HG03565 (cell line): ENCODE measurements around the gene METAP1D.
"Not testable (repeated sequence)": the region's sequence is repeated elsewhere in the genome, so short reads cannot be mapped to it uniquely, and the experiment has no call there.

Experiments
- ATAC-seq: cut with Tn5 transposase; IDR thresholded peaks from one replicate; pipeline ENCODE4 v1.9.1; 2021; ENCODE audit warnings: mild to moderate bottlenecking, moderate library complexity; ENCODE audit not compliant: unreplicated experiment

The METAP1D gene

DNA sequence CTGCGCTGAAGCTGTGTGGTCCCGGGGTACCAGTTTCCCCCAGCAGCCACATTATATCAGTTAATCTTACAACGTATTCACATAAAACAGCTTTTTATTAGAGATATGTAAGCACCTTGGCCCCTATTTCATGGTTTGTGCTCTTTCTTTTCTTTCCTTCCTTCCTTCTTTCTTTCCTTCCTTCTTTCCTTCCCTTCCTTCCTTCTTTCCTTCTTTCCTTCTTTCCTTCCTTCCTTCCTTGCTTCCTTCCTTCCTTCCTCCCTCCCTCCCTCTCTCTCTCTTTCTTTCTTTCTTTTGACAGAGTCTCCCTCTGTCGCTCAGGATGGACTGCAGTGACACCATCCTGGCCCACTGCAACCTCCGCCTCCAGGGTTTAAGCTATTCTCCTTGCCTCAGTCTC is 3.7 kb upstream of the METAP1D start:
- no peak for ATAC-seq

DNA sequence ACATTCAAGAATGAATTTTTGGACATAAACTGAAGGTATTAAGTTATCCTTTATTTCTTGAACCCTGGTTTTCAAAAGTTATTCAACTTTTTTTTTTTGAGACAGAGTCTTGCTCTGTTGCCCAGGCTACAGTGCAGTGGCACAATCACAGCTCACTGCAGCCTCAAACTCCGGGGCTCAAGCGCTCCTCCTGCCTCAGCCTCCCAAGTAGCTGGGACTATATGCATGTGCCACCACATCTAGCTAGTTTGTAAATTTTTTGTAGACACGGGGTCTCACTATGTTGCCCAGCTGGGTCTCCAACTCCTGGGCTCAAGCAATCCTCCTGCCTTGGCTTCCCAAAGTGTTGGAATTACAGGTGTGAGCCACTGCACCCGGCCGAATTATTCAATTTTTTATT is 2.7 kb upstream of the METAP1D start:
- ATAC-seq, result not testable (repeated sequence)

- ATAC-seq, result no peak
These were observed 592 bp upstream of the METAP1D start for GRCh38 chr2:171999161-171999560.

DNA sequence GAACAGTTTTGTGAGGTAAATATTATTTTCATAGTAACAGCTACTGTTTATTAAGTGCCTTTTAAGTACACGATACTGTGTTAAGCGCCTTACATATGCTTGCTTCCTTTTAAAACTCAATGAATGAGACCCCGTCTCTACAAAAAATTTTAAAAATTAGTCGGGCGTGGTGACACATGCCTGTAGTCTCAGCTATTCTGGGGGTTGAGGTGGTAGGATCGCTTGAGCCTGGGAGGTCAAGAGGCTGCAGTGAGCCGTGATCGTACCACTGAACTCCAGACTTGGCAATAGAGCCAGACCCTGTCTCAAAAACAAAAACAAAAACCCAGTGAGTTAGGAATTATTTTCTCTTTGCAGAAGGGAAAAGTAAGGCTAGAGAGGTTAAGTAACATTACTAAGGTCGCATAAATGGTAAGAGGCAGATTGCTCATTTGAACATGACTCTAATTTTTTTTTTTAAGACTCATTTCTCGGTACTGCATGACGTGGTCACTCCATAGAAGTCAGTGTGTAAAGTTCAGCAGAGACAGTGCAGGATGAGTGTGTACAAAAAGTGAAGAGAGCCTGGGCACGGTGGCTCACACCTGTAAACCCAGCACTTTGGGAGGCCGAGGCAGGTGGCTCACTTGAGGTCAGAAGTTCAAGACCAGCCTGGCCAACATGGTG is 1.1 kb downstream of the METAP1D start:
- ATAC-seq, result no peak

GRCh38 chr2:172007372-172007771 is 7.6 kb downstream of the METAP1D start:
- ATAC-seq, result no peak

DNA sequence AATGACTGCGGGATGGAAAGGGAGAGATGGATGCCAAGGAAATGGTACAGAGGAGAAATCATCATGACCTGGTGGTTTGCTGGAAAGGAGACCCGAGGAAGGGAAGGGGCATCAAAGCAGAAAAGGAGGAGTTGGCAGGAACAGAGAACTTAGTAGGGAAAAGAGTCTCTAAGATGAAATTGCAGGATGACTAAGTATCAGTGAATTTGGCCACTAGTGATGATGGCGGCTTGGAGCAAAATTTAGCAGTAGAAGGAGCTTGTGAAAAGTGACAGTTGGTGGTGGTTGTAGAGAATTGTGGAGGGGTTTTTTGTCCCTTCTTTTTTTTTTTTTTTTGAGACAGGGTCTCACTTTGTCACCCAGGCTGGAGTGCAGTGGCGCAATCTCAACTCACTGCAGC is 10.1 kb downstream of the METAP1D start:
- ATAC-seq, result no peak

GRCh38 chr2:172011812-172012575 is 12.2 kb downstream of the METAP1D start:
- no peak for ATAC-seq

- no peak for ATAC-seq
These were observed 13.1 kb downstream of the METAP1D start for GRCh38 chr2:172012677-172013391.

DNA sequence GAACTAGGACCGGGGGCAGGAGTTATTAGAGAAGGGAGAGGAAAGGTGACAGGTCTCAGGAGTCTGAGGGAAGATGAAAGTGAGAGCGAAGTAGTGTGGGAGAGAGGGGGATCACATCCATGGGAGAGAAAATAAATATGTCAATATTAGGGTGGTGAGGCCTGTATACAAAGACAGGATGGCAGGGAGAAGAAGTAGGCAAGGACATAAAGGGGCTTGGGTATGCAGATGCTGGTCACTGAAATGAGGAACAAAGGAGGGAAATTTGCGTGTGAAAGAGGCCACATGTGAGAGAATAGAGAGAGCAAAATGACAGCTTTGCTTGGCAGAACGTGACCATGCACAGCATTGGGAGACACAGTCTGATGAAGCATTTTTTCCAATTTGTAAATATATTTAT is 13.6 kb downstream of the METAP1D start:
- peak; percentile 70 for ATAC-seq

- no peak for ATAC-seq
These were observed 21.6 kb downstream of the METAP1D start for GRCh38 chr2:172021074-172021931.

DNA sequence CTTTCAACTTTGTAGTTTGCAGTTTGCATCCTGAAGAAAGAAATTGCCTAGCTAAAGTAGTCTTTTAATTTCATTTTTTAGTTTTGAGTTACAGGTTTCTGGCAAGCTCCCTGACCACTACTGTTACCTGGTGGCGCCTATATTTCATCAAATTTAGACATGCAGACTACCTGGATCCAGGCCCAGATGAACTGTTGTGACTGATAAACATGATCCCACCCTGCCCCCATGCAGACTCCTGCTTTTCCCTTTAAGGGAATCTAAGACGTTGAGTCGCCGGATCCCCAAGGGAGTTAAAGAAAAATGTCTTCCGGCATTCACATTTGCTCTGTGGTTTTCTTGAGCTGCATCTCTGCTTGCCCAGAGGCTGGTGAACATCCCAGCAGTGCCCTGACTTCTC is 22.2 kb downstream of the METAP1D start:
- ATAC-seq, result no peak

DNA sequence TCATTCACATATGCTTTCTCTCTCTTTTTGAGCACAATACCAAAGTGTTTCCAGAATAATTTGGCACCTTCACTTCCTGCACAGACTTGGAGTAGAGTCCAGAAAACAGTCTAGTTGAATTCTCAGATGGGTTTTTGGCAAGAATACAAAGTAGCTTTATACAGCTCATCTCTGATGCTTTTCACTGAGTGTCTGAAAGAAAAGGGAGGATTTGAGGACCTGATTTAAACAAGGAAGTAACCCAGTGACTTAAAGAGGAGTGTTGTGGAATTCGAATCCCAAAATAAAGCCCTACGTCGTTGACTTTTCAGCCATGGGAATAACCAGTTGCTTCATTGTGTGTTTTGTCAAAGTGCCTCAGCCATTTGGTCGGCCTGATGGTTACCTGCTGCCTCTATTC is 31.8 kb downstream of the METAP1D start:
- no peak for ATAC-seq

DNA sequence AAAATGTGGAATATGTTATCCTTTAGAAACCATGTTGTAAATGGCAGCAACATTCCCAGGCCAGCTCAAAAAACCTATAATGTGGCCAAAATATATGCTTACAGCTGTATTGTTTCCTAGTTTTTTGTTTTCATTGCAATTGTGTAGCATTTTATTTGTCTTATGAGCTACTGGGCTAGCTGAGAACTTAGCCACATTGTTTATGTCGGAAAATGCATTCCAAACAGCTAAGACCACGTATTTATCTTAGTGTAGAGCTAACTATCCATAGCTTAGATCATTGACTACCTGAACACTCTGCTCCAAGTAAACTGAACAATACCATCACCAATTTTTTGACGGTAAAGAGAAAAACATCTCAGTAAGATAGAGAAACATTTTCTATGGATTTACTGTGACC is 38.4 kb downstream of the METAP1D start:
- ATAC-seq, result no peak

DNA sequence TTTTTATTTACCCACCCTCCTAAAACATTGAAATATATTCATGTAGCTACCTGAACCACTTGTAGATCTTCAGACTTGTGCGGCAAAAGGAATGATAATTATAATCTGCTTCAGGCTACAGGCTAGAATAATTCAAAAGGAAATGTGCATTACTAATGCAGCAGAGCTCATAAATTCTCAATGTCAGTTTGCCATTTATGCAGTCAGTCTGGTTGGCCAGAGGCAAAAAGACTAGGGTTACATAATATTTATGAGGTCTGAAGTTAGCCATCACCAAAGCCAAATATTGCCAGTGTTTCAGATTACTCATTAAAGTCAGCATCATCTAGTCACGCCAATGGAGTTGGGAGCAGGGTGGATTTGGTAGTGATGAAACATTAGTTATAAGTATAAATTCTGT is 38.9 kb downstream of the METAP1D start:
- ATAC-seq, result no peak

DNA sequence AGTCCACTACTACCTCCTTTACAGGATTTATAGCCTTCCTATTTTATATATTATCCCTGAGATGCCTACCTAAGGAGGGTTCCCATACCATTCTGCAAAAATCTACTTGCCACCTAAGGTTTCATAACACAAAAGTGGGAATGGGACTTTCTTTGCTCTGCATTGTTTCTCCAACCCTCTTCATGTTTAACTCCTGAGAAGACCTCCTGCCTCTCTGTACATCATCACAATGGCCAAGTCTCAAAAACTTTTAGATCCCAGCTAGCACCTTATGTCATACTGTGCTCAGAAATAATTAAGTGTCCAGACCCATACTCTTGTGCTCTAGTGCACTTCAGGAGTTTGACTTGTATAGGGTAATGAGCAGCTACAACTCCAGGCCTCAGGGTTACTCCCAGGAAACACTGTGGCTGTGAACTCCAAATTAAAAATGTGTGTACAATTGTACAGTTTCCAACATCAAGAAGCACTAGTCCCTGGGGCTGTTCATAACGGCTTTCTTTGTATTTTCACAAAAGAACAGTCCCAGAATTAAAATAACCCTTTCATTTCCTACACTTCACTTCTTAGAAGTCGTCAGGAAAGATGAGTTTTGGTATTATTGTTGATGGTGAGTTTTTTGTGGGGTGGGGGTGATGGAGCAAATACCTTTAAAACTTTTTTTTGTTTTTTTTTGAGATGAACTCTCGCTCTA is 39.4 kb downstream of the METAP1D start:
- ATAC-seq, result no peak

GRCh38 chr2:172040311-172040710 is 40.6 kb downstream of the METAP1D start:
- ATAC-seq, result no peak

DNA sequence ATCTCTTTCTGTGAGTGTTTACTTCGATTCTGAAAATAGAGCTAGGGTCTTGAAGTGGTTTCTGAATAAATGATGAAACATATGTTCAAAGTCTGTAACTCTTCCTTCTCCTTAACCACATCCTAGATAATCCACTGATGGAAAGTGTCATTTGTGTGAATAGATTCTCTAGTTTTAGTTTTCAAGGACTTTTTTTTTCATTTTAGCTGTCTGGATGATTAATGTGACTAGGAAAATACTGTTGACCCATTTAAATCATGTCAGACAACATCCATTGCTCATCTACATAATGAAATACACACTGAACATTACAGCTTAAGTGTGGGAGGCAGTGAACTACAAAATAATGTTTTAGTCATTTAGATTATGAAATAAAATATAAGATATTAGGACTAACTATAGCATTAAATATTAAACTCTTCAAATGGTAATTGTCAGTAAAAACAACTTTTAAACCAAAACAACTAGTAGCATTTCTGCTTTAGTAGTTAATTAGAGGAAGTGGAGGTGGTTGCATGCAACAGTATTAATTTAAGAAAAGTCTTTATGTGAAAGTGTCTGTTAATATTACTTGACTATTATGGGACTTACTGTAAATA is 46.4 kb downstream of the METAP1D start:
- ATAC-seq, result no peak

GRCh38 chr2:172046866-172047565 is 47.3 kb downstream of the METAP1D start:
- no peak for ATAC-seq
